NOMO-1 (cell line): ENCODE measurements around the gene CHL1.

Source experiments
- DNase-seq, 2 experiments: peaks; one replicate each; lab custom pipeline; 2025; ENCODE audit not compliant: unreplicated experiment in 2 of 2; lab: John Stamatoyannopoulos, UW

Gene CHL1

DNA sequence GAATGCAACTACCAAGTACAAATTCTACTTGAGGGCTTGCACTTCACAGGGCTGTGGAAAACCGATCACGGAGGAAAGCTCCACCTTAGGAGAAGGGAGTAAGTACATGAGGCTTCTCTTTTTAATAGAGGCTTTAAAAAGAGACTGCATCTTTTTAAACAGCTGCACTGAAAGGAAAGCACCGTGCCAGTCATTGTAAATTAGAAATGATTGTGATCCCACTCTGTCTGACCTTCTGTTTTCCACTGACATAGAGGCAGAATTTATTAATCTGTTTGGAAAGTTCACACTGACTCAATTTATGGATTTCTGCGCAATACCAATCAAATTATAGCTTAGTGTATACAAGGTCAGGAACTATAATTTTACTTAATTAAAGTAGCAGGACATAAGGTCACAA lies 198.2 kb downstream of the CHL1 start:
- DNase-seq, result no peak

DNA sequence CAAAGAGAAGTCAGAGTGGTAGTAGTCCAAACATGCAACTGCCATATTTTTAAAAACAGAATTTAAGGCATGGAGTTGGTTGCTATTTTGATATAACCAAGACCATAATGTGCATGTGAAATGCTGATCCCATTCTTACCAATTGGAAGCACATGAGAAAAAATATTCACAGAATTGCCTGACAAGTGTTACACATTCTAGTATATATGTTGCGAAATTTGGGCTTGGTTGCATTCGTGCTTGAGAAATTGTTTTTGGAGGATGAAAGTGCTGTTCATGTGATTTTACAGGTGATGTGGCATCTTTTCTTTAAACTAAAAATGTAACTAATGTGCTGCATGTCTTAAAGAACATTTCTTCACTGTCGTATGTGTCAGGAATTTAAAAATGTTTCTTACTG lies 199.7 kb downstream of the CHL1 start:
- no peak for DNase-seq

DNA sequence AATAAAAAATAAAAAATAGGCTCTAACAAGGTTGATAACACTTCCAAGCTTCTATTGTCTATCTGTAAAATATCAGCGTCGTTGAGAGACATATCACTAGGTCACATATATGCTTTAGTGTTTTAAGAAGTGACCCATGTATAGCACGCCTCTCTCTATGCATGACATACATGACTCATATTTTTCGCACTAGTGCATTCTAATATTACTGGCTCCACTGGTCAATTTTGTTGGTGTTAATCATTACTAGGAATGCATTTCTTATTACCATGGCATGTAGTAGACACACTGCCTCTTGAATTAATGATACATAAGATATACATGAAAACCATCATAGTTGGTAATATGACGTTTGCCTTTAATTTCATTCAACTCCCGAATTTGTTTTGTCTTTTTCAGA lies 203.1 kb downstream of the CHL1 start:
- DNase-seq, result no peak

DNA sequence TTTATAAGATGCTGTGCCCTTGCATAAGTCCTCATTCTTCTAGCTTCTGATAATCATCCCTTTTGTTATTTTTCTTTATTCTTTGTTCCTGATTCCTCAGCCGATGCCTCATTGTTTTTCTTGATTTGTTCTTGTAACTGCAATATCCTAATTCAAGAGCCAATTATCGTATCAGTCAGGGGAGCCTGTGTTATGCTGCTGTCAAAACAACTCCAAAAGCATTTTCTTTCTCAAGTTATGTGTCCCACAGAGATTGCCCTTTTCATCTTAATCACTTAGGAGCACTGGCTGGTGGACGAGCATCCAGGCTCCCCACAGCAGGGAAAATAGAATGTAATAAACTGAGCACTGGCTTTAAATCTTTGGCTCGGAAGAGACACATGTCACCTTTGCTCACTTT lies 207.3 kb downstream of the CHL1 start:
- DNase-seq, result no peak

- DNase-seq, result no peak
Observed at GRCh38 chr3:409011-409410, 212.4 kb downstream of the CHL1 start.

- DNase-seq, result no peak
Observed at GRCh38 chr3:411226-411625, 214.7 kb downstream of the CHL1 start.

GRCh38 chr3:414063-414462 lies 217.5 kb downstream of the CHL1 start:
- peak in 1 of 2 experiments; percentile 8 for DNase-seq

GRCh38 chr3:418239-418929 lies 221.8 kb downstream of the CHL1 start:
- DNase-seq, result no peak

GRCh38 chr3:420584-420983 lies 224.0 kb downstream of the CHL1 start:
- DNase-seq, result no peak

GRCh38 chr3:425079-425478 lies 228.5 kb downstream of the CHL1 start:
- no peak for DNase-seq

- DNase-seq, result no peak
Observed at GRCh38 chr3:426072-426471, 229.5 kb downstream of the CHL1 start.

DNA sequence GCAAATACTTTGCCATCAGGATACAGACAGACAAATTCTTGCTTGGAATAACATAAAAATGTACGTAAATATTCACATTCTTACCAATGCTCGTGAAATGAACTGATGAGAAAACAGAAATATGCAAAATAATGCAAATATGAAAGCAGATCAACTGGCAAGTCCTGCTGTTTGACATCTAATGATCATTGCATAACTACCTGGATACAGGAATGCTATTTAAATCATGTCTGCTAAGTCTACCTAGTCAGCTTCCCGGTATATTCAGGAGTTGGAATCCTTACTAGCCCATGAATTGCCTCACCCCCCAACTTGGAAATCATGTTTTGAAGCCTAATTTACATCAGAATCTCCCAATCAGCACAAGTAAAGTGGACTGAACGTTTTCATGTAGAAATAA lies 230.6 kb downstream of the CHL1 start:
- no peak for DNase-seq

GRCh38 chr3:430186-430585 lies 233.6 kb downstream of the CHL1 start:
- no peak for DNase-seq

GRCh38 chr3:435161-435560 lies 238.6 kb downstream of the CHL1 start:
- no peak for DNase-seq

- DNase-seq, result no peak
Observed at GRCh38 chr3:436053-436452, 239.5 kb downstream of the CHL1 start.

DNA sequence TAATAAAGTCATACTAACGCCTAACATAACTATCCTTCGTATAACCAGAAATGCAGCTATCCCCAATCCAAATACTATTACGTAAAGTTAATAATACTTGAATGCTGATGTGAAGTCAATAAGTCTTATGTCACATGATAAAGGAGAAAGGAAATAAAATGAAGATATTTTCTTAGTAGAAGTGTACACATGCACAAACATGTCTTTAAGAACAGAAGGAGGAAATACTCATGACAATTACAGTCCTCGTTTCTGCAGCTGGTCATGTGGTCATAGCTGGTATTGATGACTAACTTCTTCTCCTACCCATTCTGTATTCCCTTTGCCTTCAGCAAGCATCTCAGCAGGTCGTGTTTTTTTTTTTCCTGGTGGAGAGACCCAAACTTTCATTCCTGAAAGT lies 244.3 kb downstream of the CHL1 start:
- DNase-seq, result no peak

- DNase-seq, result no peak
Observed at GRCh38 chr3:445960-446359, 249.4 kb downstream of the CHL1 start.

GRCh38 chr3:447671-448070 lies 251.1 kb downstream of the CHL1 start:
- DNase-seq, result no peak

DNA sequence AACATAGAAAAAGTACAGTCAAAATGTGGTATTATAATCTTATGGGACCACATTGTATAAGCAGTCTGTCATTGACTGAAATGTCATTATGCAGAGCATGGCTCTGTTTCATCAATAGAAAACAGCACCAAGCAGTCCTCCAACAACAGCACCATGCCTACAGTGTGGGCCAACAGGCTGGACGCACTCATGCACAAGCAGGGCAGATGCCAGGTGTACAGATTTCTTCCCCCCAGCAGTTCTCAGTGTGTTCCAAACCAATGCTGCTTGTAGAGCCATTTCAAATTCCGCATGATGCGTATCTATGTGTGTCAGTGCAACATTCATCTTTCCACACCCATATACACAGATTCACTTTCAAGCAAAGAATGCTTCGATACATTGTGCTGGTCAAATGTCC lies 253.1 kb downstream of the CHL1 start:
- no peak for DNase-seq

GRCh38 chr3:452221-452620 lies 255.7 kb downstream of the CHL1 start:
- DNase-seq, result no peak

- no peak for DNase-seq
Observed at GRCh38 chr3:453106-453505, 256.5 kb downstream of the CHL1 start.

DNA sequence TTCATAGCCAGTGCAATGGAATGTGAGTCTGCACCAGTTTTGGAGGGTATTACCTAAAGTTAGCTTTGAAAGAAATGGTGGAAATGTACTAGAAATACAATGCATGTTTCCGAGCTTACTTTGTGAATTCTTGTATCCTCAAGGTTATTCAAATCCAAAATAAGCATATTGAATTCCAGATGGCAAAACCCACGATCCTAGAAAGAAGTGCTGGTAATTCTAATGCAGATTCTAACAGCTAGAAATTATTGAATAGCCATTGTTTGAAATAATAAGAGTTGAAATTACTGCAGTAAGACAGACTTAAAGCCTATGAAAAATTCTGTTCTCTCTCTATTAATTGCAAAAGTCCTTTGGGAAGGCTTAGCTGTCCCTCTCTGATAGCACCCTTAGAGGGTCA lies 258.4 kb downstream of the CHL1 start:
- DNase-seq, result no peak

DNA sequence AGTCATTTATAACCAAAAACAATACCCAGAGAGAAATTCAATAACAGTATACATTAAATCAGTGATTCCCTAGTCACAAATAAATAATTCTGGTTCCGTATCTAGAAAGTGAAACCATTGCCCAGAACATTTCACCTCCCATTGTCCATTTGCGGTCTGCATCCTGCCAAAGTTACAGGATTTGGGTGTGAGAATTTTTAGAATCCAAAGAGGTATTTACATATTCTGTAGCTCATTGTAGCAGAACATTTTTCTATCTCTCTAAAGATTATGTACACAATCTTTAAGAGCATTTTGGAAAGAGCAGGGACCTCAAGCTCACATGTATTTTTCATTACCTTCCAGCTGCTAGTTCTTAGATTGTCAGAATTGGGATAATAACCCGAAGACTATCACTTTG lies 261.6 kb downstream of the CHL1 start:
- DNase-seq, result no peak
